GM19099 (cell line): ENCODE measurements around the gene PBOV1.

Source experiments
- POLR2A ChIP-seq: IDR thresholded peaks from 3 replicates; pipeline ENCODE4 v1.6.1; 2011; ENCODE audit warnings: low read depth; ENCODE audit not compliant: insufficient read length; ENCODE audit errors: extremely low read depth

Gene PBOV1

DNA sequence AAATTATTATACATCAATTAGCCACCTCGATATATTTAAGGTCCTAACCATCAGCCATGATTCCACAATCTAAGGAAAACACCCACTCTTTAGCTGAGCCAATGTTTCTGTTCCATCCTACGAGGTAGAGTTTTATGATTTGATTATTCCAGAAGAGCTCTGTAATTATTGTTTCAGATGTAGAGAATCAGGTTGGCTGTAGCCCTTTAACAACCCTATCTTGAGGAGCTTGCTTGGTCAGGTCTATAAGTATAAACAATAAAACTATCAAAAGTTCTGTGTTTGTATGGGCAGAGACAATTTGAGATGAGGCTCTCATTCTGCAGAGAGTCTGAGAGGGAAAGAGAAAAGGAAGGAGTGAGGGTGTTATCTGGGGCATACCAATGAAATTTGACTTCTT lies at the start of gene PBOV1:
Gene PBOV1 (minus strand): TSS at position 43 of the 400 bp plus-strand sequence. CDS start 96 bp downstream, outside the sequence.
- no peak for TF ChIP-seq POLR2A

GRCh38 chr6:138266095-138266494 lies 47.8 kb upstream of the PBOV1 start:
- TF ChIP-seq POLR2A, result no peak

GRCh38 chr6:138264372-138264880 lies 46.1 kb upstream of the PBOV1 start:
- TF ChIP-seq POLR2A, result no peak

DNA sequence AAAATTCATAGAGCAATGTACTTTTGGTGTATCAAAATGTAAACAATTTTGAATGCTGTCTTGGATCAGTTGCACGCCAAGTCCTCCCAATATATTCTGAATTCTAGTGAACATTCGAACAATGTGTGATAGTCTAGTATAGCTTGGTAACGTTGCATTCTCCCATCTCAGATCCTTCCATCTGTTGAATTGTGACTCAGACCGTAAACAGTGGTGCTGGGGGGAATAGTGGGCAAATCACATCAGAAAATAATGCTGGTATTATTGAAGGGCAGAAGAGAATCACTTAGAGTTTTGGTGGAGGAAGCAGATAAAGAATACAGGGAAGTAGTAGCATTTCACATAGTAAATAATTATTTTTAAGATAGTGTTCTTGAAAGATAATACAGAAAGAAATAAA lies 45.7 kb upstream of the PBOV1 start:
- no peak for TF ChIP-seq POLR2A

- TF ChIP-seq POLR2A, result no peak
These were observed 43.0 kb upstream of the PBOV1 start for GRCh38 chr6:138261116-138261780.

- no peak for TF ChIP-seq POLR2A
These were observed 40.7 kb upstream of the PBOV1 start for GRCh38 chr6:138258991-138259390.

- TF ChIP-seq POLR2A, result no peak
These were observed 39.9 kb upstream of the PBOV1 start for GRCh38 chr6:138258197-138258596.

DNA sequence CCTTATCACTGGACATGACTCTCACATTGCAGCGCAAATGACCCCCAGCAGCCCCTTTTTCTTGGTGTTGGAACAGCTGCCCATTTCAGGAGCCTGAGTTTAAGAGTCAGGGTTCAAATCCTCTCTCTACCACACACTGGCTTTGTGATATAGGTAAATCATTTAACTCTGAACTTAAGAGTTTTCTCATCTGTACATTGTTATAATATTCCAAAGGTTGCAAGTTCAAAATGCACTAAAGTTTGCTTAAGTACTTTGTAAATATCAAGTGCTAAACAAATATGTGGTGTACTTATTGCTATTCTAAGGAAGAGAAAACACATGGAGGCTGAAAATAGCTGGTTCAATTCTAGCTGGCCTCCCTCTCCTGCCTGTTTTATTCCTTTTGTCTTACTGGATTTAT lies 39.3 kb upstream of the PBOV1 start:
- TF ChIP-seq POLR2A, result no peak

DNA sequence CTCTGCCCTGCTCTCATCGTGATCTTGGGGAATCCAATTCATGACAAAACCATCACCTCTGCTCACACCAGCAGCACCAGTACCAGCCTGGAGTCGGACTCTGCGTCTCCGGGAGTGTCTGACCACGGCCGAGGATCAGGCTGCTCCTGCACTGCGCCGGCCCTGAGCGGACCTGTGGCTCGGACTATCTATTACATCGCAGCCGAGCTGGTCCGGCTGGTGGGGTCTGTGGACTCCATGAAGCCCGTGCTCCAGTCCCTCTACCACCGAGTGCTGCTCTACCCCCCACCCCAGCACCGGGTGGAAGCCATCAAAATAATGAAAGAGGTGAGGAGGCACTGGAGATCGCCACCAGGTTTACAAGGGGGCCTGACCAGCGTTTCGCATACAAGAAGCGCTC lies 37.2 kb upstream of the PBOV1 start:
- no peak for TF ChIP-seq POLR2A

DNA sequence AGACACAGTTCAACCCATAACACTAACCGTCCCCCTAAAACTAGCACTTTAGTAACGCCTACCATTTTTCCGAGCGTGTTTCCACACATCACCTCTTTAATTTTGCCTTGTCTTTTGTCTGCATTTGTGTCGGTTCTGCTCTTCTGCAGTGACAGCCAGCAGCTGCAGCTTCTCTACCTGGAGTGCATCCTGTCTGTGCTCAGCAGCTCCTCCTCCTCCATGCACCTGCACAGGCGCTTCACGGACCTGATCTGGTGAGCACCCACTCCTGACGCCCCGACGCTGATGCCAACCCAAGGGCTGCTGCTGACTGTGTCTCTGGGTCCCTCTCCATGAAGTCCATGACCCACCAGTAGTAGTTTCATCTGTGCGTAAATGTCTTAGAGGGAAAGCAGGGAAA lies 35.4 kb upstream of the PBOV1 start:
- no peak for TF ChIP-seq POLR2A

DNA sequence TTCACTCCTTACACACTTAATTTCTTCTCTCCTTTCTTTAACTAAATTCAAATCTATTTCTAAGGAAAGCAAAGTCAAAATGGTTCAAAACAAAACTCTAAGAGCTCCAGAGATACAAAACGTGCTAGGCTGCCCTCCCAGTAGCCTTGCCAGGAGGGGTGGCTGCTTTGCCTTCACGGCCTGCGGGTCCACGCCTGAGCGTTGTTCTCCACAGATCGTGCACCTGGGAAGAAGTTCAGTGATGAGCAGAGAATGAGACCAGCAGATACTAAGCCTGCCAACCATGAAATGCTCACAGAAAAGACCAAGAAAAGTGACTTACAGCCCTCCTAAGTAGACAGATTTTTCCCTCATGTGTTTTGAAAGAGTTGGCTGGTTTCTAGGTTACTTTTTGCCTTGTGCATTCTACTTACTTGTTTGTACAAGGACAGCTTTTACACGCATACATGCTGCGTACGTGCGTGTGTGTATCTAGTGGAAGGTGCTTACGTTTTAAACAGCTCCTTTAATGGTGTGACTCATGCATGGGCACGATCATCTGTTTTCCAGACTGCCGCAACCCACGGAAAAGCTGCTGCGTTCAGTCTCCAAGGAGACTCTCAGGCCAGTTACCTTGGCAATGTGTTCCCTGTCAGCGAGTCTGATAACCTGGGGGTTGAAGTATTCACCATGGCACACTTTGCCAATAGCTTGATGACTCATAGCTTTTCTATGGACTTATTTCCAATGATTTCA lies 32.4 kb upstream of the PBOV1 start:
- TF ChIP-seq POLR2A, result no peak

GRCh38 chr6:138250053-138250452 lies 31.8 kb upstream of the PBOV1 start:
- no peak for TF ChIP-seq POLR2A

DNA sequence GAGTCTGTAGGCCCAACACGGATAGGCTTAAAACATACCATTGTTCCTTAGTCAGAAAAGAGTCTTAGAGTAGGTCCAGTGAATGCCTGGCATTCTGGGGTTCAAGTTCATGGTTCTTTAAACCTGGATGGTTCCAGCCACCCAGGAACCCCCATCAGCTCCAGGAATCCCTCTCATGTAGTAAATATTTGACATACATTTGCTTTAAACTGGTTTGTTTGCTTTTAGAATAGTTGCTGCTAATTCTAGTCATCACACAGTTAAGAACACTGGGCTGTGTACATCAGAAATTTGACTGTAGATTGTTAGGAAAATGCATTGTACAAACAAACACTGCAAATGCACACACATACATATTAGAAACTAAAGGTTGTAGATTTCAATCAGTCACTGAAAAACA lies 30.6 kb upstream of the PBOV1 start:
- no peak for TF ChIP-seq POLR2A

DNA sequence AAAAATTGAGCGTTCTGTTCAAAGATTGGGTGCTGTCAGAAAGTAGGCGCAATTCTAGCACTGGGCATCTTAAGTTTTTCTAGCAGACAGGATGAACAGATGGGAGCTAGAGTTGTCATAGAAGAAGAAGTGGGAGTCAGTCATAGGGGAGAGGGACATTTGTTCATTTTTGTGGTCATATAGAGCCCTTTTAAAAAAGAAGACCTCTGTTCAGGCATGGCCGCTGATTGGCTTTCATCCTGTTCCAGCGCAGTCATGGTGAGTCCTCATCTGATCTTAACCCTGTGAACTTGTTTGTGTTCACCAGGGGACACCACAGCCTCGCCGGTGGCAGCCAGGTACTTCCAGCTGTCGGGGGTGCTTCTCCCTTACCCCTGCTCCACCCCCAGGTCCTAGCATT lies 29.7 kb upstream of the PBOV1 start:
- no peak for TF ChIP-seq POLR2A

- TF ChIP-seq POLR2A, result no peak
These were observed 28.6 kb upstream of the PBOV1 start for GRCh38 chr6:138246650-138247440.
